ENCODE data around the gene DHRS2.

DHRS2 gene

DNA sequence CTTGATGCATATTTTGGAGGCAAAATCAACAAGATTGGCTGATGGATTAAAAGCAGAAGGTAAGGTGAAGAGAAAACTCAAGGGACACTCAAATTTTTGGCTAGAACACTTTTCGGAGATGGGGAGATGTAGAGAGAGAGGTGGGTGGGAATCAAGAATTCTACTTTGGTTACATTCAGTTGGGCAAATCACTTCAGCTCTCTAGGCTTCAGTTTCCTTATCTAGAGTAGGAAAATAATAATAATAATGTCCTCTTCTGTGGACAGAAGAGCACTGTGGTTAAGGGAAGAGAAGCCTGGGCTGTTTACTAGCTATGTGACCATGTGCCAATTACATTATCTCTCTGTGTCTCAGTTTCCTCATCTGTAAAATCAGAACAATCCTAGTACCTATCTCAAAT, 23.4 kb upstream of the DHRS2 start:
- no peak for FAIRE-seq

DNA sequence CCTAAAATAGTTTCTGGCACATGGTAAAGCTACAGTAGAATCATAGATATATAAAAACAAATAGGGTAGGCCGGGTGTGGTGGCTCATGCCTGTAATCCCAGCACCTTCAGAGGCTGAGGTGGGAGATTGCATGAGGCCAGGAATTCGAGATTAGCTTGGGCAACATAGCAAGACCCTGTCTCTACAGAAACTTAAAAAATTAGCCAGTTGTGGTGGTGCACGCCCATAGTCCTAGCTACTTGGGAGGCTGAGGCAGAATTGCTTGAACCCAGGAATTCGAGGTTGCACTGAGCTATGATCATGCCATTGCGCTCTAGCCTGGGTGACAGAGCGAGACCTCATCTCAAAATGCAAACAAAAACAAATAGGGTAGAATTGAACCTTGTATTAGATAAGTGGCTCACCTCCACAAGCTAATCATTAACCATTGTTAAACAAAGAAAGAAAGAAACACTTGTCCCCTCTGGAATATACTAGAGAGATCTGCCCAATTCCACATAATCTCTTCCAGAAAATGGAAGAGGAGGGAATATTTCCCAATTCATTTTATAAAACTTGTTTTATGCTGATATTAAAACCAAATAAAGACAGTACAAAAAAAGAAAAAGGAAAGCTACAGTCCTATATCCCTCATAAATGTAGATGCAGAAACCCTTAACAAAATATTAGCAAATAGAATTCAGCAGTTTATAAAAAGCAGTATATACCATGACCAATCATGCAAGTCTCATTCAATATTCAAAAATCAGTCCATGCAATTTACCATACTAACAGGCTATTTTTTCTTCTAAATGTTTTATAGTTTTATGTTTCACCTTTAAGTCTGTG, 22.7 kb upstream of the DHRS2 start:
- no peak for FAIRE-seq

- no peak for FAIRE-seq
Observed at GRCh38 chr14:23614395-23614828, 21.8 kb upstream of the DHRS2 start.

DNA sequence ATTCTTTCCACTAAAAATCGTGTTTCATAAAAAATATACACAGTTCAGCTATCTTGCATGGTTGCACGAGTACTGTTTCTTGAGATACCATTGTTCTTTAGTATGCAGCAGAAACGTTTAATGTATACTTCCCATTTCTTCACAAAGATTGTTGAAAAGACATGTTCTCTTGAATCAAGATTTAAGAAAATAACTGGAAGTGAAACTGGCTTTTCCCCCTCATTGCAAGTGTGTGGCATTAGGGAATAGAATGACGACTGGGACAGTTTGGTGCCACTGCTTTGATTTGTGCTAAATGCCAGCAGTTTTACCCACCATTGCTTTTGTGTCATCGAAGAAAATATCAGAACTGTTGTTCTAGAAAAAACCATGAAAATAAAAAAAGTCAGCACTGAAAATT, 20.3 kb upstream of the DHRS2 start:
- no peak for FAIRE-seq

- FAIRE-seq, result no peak
Observed at GRCh38 chr14:23617539-23617938, 18.6 kb upstream of the DHRS2 start.

DNA sequence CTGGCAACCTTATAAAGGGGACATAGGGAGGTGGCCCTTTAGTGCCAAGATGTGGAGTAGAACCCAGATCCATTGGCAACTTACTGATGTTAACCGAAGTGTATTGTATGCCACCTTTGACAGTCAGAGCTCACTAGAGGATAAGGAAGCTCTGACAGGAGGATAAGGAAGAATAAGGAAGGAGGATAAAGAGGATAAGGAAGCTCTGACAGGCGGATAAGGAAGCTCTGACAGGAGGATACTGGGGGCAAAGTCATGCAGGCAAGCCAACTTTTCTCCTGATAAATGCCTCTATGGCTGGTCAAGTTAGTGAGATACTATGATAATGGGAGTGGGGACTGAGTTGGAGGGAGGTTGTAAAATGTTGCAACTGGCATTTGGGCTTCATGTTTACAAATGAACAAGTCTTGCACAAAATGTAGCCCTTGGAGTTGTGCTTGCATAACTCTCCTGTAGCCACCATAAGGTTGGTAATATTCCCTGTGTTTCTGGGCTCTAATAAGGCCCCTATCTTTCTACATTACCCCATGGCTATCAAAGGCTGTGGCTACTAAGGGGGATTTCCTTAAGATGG, 17.7 kb upstream of the DHRS2 start:
- FAIRE-seq, result no peak

- FAIRE-seq, result no peak
Observed at GRCh38 chr14:23620177-23620702, 15.9 kb upstream of the DHRS2 start.

DNA sequence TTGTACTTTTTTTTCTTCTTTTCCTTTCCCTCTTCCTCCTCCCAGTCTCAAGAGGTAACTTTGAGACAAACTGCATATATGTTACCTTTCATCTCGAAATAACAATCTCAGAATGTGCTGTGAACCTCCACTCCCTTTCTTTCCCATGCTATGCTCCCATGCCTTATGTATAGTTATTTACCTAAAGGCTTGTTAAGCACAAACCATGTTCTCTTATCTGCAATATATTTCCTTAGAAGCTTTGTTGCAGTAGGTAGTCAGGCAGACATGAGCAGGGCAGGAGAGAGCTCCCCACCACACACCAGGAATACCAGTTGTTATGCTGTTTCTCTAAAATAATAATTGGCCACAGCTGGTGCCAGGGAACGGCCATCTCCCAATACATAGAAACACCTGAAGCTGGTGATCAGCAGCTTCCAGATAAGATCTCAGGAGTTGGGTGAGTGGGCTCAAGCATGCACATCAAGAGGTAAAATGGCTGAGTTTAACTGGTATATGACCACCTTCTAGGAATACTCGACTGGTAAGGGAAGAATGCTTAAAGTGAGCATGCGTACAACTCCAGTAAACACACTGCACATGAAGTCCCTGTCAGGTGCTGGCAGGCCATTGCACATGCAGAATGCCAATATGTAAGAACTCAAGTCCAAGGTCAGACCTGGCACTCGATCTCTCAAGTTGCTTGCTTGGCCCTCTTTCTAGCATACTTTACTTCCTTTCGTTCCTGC, 14.8 kb upstream of the DHRS2 start:
- no peak for FAIRE-seq

- no peak for FAIRE-seq
Observed at GRCh38 chr14:23621932-23622730, 14.0 kb upstream of the DHRS2 start.

DNA sequence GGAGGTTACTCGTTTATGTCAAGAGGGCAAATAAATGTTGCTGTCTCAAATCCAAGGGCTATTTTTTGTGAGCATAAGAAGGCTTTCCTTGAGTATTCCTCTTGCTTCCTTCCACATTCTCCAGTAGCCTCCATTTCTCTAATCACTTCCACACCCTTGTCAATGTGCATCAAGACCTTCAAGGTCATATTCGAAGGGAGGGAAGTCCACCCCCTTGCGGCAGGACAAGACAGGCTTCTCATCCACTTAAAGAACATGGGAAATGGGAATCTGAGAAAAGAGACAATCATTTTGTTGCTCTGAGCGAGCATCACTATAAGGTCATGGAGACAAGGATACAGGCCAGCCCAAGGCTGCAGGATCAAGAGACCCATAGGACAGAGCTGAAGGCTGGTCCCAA, 13.2 kb upstream of the DHRS2 start:
- no peak for FAIRE-seq

- FAIRE-seq, result no peak
Observed at GRCh38 chr14:23623962-23624361, 12.2 kb upstream of the DHRS2 start.

GRCh38 chr14:23624830-23625404, 11.2 kb upstream of the DHRS2 start:
- no peak for FAIRE-seq

DNA sequence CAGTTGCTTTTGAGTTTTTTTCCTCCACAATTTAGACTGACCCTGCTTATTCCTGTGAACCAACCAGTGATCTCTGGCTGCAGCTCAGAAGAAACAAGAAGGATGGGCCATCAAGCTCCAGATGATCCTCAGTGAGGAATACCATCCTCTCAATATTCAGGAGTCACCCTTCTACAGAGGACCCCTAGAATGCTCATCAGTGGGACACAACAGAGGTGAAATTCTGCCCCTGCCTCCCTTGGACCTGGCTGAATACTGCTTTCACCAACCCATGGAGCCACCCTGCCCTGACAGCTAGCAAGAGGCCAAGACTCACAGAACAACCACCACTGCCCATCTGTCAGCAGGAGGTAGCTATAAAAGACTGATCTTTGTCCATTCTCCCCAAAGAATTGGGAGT, 9.2 kb upstream of the DHRS2 start:
- no peak for FAIRE-seq

- FAIRE-seq, result no peak
Observed at GRCh38 chr14:23627961-23628360, 8.2 kb upstream of the DHRS2 start.

GRCh38 chr14:23629204-23629603, 7.0 kb upstream of the DHRS2 start:
- no peak for FAIRE-seq

GRCh38 chr14:23629832-23630396, 6.2 kb upstream of the DHRS2 start:
- no peak for FAIRE-seq

GRCh38 chr14:23630687-23631086, 5.5 kb upstream of the DHRS2 start:
- no peak for FAIRE-seq

GRCh38 chr14:23631234-23631633, 4.9 kb upstream of the DHRS2 start:
- no peak for FAIRE-seq

- no peak for FAIRE-seq
Observed at GRCh38 chr14:23631702-23632460, 4.3 kb upstream of the DHRS2 start.

DNA sequence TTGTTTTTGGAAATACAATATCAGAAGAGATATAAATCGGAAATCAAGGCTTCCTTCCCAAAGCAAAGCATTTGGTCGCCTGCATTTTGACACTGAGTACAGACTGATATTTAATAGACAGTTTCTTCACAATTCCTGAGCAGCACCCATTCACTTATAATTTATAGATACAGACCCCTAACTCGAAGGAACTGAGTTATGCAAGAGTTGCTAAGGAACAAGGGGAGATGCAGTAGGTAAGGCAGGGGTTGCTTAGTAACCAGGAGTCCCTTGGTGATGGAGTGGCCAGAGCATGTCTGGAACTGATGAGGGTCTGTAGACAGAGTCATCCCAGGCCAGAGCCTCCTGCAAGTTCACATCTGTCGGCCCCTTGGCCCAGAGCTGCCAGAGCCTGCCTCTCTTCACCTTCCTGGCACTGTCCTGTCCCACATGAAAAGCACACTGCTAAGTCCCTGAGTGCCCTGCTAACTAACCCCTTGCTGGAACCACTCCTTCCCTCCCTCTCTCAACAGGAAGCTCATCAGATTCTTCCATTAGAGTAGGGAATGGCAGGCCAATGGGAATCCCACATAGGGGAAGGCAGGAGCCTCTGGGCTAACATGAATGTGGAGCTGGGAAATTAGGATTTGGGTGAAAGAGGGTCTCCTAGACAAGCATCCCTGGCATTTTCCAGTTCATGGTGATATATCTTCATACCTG, 3.6 kb upstream of the DHRS2 start:
- no peak for FAIRE-seq
